SU-DHL-6 (cell line): ENCODE data around the gene KRTAP9-3.

Experiments used
- H2AFZ ChIP-seq: fragments of 200-600 bp; sonication (generic); 2 replicates; pipeline ENCODE4 v1.6.1; 2014; ENCODE audit warnings: low read depth, mild to moderate bottlenecking, moderate library complexity, mixed read lengths, antibody characterized with exemption, low read length; ENCODE audit not compliant: severe bottlenecking
- H3F3A ChIP-seq: fragments of 200-600 bp; shearing (Covaris generic); 2 replicates; pipeline ENCODE4 v1.6.0; 2016; ENCODE audit warnings: antibody characterized with exemption, mild to moderate bottlenecking; ENCODE audit not compliant: insufficient read depth
- H3K27ac ChIP-seq: fragments of 200-600 bp; sonication (generic); 2 replicates; pipeline ENCODE4 v1.5.1; 2016; ENCODE audit warnings: low read depth, mild to moderate bottlenecking, low read length, moderate library complexity, mixed read lengths
- H3K27me3 ChIP-seq: fragments of 200-600 bp; sonication (generic), shearing (Covaris generic); 2 replicates; pipeline ENCODE4 v1.6.0; 2014; ENCODE audit warnings: mild to moderate bottlenecking, low read length
- H3K36me3 ChIP-seq: fragments of 200-600 bp; sonication (generic); 2 replicates; pipeline ENCODE4 v1.6.1; 2014; ENCODE audit warnings: mild to moderate bottlenecking, low read length, mixed read lengths
- H3K4me2 ChIP-seq: fragments of 300-600, 200-600 bp; shearing (Covaris generic), sonication (generic); 2 replicates; pipeline ENCODE4 v1.6.0; 2014; ENCODE audit warnings: low read length, low read depth, mild to moderate bottlenecking; ENCODE audit not compliant: poor library complexity, severe bottlenecking
- H3K4me3 ChIP-seq: fragments of 200-600 bp; sonication (generic); 2 replicates; pipeline ENCODE4 v1.5.1; 2014; ENCODE audit warnings: antibody characterized with exemption, low read length, mild to moderate bottlenecking, mixed read lengths; ENCODE audit not compliant: insufficient read depth, poor library complexity, severe bottlenecking
- H3K79me2 ChIP-seq: fragments of 200-600 bp; sonication (generic); 2 replicates; pipeline ENCODE4 v1.6.1; 2014; ENCODE audit warnings: mild to moderate bottlenecking, low read length, moderate library complexity; ENCODE audit not compliant: insufficient read depth
- H3K9ac ChIP-seq: fragments of 200-600 bp; sonication (generic); 2 replicates; pipeline ENCODE4 v1.7.0; 2014; ENCODE audit warnings: mild to moderate bottlenecking, low read length
- H3K9me2 ChIP-seq: fragments of 200-600 bp; sonication (generic); replicated peaks from 2 replicates; pipeline ENCODE4 v1.6.1; 2014; ENCODE audit warnings: low read length; ENCODE audit not compliant: insufficient read depth
- H3K9me3 ChIP-seq: fragments of 200-600 bp; sonication (generic); 2 replicates; pipeline ENCODE4 v1.6.1; 2014; ENCODE audit warnings: low read length, mixed read lengths; ENCODE audit not compliant: insufficient read depth
- H4K20me1 ChIP-seq: fragments of 200-600 bp; sonication (generic); 2 replicates; pipeline ENCODE4 v1.6.1; 2014; ENCODE audit warnings: low read depth, mild to moderate bottlenecking, antibody characterized with exemption, low read length, moderate library complexity, mixed read lengths
- EZH2phosphoT487 ChIP-seq: fragments of 200-600 bp; sonication (generic), shearing (Covaris generic); conservative IDR thresholded peaks from 2 replicates; pipeline ENCODE4 v1.6.1; 2018; ENCODE audit warnings: mild to moderate bottlenecking, antibody characterized with exemption, low read length, moderate library complexity, mixed read lengths
- TF ChIP-seq, protein P1 (sequence below): fragments of 200-600 bp; sonication (generic); IDR thresholded peaks from one replicate; pipeline ENCODE4 v1.5.1; 2017; ENCODE audit warnings: antibody characterized with exemption, mild to moderate bottlenecking, low read length, moderate library complexity; ENCODE audit not compliant: insufficient read depth, poor library complexity, severe bottlenecking

The KRTAP9-3 gene

GRCh38 chr17:41190328-41190727, 41.9 kb upstream of the KRTAP9-3 start:
- TF ChIP-seq, protein P1, sequence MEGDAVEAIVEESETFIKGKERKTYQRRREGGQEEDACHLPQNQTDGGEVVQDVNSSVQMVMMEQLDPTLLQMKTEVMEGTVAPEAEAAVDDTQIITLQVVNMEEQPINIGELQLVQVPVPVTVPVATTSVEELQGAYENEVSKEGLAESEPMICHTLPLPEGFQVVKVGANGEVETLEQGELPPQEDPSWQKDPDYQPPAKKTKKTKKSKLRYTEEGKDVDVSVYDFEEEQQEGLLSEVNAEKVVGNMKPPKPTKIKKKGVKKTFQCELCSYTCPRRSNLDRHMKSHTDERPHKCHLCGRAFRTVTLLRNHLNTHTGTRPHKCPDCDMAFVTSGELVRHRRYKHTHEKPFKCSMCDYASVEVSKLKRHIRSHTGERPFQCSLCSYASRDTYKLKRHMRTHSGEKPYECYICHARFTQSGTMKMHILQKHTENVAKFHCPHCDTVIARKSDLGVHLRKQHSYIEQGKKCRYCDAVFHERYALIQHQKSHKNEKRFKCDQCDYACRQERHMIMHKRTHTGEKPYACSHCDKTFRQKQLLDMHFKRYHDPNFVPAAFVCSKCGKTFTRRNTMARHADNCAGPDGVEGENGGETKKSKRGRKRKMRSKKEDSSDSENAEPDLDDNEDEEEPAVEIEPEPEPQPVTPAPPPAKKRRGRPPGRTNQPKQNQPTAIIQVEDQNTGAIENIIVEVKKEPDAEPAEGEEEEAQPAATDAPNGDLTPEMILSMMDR: no peak
- TF ChIP-seq EZH2phosphoT487: no peak
- no peaks in the 10 kb centered on the region for H3K9me3 ChIP-seq
- H3K9ac ChIP-seq: no peak overlapping the region

DNA sequence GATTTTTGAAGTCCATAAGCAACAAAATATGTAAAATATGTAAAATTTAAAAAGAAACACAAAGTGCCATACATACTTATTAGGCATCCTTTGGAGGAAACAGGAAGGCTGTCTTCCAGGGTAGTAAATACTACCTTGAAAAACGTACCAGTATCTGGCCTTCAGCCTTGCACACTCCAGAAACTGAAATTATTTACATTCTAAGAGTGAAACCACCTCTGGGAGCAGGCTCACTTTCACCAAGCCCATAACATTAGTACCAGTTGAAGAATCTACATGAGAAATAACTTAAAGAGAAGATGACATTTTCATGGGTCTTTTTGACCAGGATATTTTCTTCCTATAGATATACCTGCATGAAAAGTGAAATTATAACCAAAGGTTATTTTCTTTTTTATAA, 36.2 kb upstream of the KRTAP9-3 start:
- Histone ChIP-seq H3K79me2 (no peaks in the 10 kb centered on the region), H3K36me3 (no peaks in the 10 kb centered on the region), H3K9me2 (no peaks in the 10 kb centered on the region), H3K4me3 (no peak overlapping the region), H3K27ac (no peak overlapping the region), H4K20me1 (no peaks in the 10 kb centered on the region), H3K9ac (no peak overlapping the region), H2AFZ (no peak overlapping the region), H3K4me2 (no peak overlapping the region), H3F3A (no peaks in the 10 kb centered on the region), H3K27me3 (no peaks in the 10 kb centered on the region), H3K9me3 (no peaks in the 10 kb centered on the region)
- TF ChIP-seq EZH2phosphoT487: no peak
- TF ChIP-seq, protein P1: no peak

More at GRCh38 chr17:41190328-41190727, 41.9 kb upstream of the KRTAP9-3 start:
- H2AFZ ChIP-seq: no peak overlapping the region
- H3K27me3 ChIP-seq: no peaks in the 10 kb centered on the region
- no peaks in the 10 kb centered on the region for H3K9me2 ChIP-seq
- no peak overlapping the region for H3K27ac ChIP-seq
- no peaks in the 10 kb centered on the region for H3K36me3 ChIP-seq
- no peak overlapping the region for H3K4me3 ChIP-seq
- H4K20me1 ChIP-seq: no peaks in the 10 kb centered on the region
- no peaks in the 10 kb centered on the region for H3F3A ChIP-seq
- no peak overlapping the region for H3K4me2 ChIP-seq
- H3K79me2 ChIP-seq: no peaks in the 10 kb centered on the region

- no peaks in the 10 kb centered on the region for H4K20me1 ChIP-seq
- no peak overlapping the region for H3K4me2 ChIP-seq
- no peaks in the 10 kb centered on the region for H3F3A ChIP-seq
- H3K36me3 ChIP-seq: no peaks in the 10 kb centered on the region
- H2AFZ ChIP-seq: no peak overlapping the region
- H3K9me3 ChIP-seq: no peaks in the 10 kb centered on the region
- H3K9ac ChIP-seq: no peak overlapping the region
- TF ChIP-seq, protein P1: no peak
- no peak for TF ChIP-seq EZH2phosphoT487
- no peak overlapping the region for H3K4me3 ChIP-seq
- H3K27ac ChIP-seq: no peak overlapping the region
- no peaks in the 10 kb centered on the region for H3K79me2 ChIP-seq
- H3K27me3 ChIP-seq: no peaks in the 10 kb centered on the region
- no peaks in the 10 kb centered on the region for H3K9me2 ChIP-seq
Observed at GRCh38 chr17:41199421-41200078, 32.7 kb upstream of the KRTAP9-3 start.
